Measurements from ENCODE around the gene SGCE. TPM values are rescaled to one million over a fixed set of nuclear protein-coding genes. Genes with fewer than 3 reads are reported as not detected.
A peak's percentile ranks its signal among the peaks of the same experiment; 100 is the strongest.

SGCE gene
- total RNA-seq, 1 experiment from 2014 or later, result 33.8 TPM

DNA sequence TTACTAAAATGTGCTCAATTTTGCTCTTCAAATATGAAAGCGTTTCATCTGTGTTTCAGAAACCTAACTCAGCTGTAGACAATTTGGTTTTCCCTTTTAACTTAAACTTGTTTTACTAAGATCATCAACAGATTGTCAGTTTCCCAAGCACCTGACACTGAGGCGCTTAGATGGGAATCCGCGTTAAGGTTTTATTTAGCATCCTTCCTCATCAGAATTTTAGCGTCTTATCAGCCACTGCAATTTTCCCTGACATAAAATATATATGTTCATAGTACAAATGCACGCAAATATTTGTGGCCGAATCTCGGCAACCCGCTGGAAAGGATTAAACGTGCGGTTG, 1.2 kb downstream of the SGCE start:
- H3K4me3 Mint-ChIP-seq (ENCODE audit: low read depth, unreplicated experiment), result peak overlapping the region; percentile 91
- no peaks in the 10 kb centered on the region for H3K4me1 Mint-ChIP-seq (ENCODE audit: low read depth, unreplicated experiment)
- TSS peak; percentile 43 for BruUV-seq (replicated peaks)
- CTCF ChIA-PET, result no interaction called here
- H3K27me3 Mint-ChIP-seq (ENCODE audit: unreplicated experiment), result no peaks in the 10 kb centered on the region
- DNase-seq, result no peak
- TF ChIP-seq, protein P1, sequence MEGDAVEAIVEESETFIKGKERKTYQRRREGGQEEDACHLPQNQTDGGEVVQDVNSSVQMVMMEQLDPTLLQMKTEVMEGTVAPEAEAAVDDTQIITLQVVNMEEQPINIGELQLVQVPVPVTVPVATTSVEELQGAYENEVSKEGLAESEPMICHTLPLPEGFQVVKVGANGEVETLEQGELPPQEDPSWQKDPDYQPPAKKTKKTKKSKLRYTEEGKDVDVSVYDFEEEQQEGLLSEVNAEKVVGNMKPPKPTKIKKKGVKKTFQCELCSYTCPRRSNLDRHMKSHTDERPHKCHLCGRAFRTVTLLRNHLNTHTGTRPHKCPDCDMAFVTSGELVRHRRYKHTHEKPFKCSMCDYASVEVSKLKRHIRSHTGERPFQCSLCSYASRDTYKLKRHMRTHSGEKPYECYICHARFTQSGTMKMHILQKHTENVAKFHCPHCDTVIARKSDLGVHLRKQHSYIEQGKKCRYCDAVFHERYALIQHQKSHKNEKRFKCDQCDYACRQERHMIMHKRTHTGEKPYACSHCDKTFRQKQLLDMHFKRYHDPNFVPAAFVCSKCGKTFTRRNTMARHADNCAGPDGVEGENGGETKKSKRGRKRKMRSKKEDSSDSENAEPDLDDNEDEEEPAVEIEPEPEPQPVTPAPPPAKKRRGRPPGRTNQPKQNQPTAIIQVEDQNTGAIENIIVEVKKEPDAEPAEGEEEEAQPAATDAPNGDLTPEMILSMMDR (IDR thresholded peaks at IDR 0.05; ENCODE audit: unreplicated experiment), result no peak
- H3K27ac Mint-ChIP-seq (ENCODE audit: unreplicated experiment), result no peak overlapping the region
- intact Hi-C loops (cut with micrococcal nuclease; ENCODE audit: unreplicated experiment), result loop anchor here (5.0 to 10.0 kb wide), 6 partner anchors 43 to 390 kb away; partner anchors contain the start of gene PPP1R9A
- H3K36me3 Mint-ChIP-seq (ENCODE audit: insufficient read depth, unreplicated experiment), result peaks cover 31% of the 10 kb centered on the region
- H3K9me3 Mint-ChIP-seq (ENCODE audit: low read depth, unreplicated experiment), result no peaks in the 10 kb centered on the region

DNA sequence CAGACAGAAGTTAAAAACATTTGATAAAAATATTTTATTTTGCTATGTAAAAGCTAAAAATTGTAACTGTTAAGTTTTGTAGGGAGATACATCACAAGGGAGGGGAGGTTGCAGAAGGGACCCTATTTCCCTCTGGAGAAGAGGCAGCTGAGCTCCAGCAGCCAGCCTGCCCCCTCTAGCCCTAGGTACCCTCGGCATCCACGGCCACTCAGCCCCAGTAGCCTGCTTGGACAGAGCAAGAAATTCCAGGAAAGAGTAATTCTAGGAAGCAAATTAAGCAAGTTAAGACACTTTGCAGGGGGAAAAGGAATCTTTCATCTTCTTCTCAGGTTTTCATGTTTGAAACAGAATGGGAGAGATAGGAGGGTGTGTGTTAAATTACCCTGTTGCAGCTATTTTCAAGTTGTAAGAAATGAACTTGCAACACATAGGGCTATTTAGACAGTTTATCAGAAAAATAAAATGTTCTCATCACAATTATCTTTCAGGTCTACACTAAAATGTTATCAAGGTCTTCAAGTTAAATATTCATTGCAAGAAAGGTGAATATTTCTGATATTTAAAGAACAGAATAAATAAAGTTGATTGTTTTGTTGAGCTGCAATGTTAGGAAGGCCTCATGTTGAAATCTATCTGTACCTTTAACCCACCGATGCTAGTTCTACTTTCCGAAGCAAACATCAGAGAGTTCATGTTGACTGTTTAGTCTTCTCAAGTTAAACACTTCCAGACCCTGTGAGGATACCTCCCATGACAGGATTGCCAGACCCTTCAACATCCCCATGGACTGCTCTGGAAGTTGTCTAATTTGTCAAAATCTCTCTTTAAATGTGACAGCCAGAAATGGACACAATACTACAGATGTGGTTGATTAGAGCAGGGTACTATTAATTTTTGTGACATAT, 5.5 kb downstream of the SGCE start:
- BruUV-seq (replicated peaks), result no TSS peak
- CTCF ChIA-PET, result interaction anchor here (0.7 kb wide), 1 partner anchor 113 kb away, joined by 3 read pairs; no protein-coding TSS in a partner anchor
- TF ChIP-seq, protein P1 (IDR thresholded peaks at IDR 0.05; ENCODE audit: unreplicated experiment), result no peak
- H3K36me3 Mint-ChIP-seq (ENCODE audit: insufficient read depth, unreplicated experiment), result peaks cover 7% of the 10 kb centered on the region
- intact Hi-C loops (cut with micrococcal nuclease; ENCODE audit: unreplicated experiment), result loop anchor here (5.0 to 10.0 kb wide), 3 partner anchors 68 to 394 kb away; no protein-coding TSS in a partner anchor
- DNase-seq, result no peak
- no peak overlapping the region for H3K4me3 Mint-ChIP-seq (ENCODE audit: low read depth, unreplicated experiment)
- H3K27me3 Mint-ChIP-seq (ENCODE audit: unreplicated experiment), result no peaks in the 10 kb centered on the region
- H3K4me1 Mint-ChIP-seq (ENCODE audit: low read depth, unreplicated experiment), result no peaks in the 10 kb centered on the region
- no peaks in the 10 kb centered on the region for H3K9me3 Mint-ChIP-seq (ENCODE audit: low read depth, unreplicated experiment)
- no peak overlapping the region for H3K27ac Mint-ChIP-seq (ENCODE audit: unreplicated experiment)

DNA sequence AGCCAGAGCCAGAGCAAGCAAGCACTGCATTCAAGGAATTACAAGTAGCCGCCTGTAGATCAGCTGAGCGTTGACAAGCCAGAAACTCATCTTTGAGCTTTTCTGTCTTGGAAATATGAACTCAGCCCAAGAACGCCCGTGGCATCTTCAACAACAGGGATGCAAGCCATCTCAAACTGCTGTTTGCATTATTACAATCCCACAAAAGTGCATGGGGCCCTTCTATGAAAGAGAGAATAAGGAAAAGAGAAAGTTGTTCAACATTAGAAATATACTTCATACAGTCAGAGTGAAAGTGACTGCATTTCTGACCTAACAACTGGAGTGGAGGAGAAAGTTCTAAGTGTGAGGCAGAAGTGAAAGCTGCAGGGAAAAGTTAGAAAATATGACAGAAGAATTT, 6.5 kb downstream of the SGCE start:
- Mint-ChIP-seq H3K9me3 (ENCODE audit: low read depth, unreplicated experiment) (no peaks in the 10 kb centered on the region), H3K4me3 (ENCODE audit: low read depth, unreplicated experiment) (no peak overlapping the region), H3K27me3 (ENCODE audit: unreplicated experiment) (no peaks in the 10 kb centered on the region), H3K36me3 (ENCODE audit: insufficient read depth, unreplicated experiment) (no peaks in the 10 kb centered on the region), H3K4me1 (ENCODE audit: low read depth, unreplicated experiment) (peaks cover 6% of the 10 kb centered on the region), H3K27ac (ENCODE audit: unreplicated experiment) (no peak overlapping the region)
- intact Hi-C loops (cut with micrococcal nuclease; ENCODE audit: unreplicated experiment), result no loop called here
- CTCF ChIA-PET, result no interaction called here
- TF ChIP-seq, protein P1 (IDR thresholded peaks at IDR 0.05; ENCODE audit: unreplicated experiment), result no peak
- DNase-seq, result no peak
- BruUV-seq (replicated peaks), result no TSS peak

DNA sequence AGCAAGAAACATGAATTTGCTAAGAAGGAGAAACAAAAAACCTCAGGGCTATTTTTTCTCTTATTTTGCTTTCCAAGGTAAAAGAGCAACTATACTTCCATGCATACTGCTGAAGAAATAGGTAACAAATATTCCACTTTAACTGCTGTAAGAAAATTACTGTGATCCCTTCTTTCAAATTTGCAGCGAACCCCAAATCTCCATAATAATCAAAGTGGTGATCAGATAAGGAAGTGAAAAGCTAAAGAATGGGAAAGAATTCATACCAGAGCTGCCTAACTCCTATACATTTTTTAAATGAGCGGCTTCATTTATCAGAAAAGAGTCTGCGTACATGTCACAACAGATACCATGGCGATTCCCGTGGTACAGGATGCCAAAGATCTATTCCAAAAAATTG, 7.2 kb downstream of the SGCE start:
- TF ChIP-seq, protein P1 (IDR thresholded peaks at IDR 0.05; ENCODE audit: unreplicated experiment), result no peak
- H3K27me3 Mint-ChIP-seq (ENCODE audit: unreplicated experiment), result no peaks in the 10 kb centered on the region
- peaks cover 9% of the 10 kb centered on the region for H3K4me1 Mint-ChIP-seq (ENCODE audit: low read depth, unreplicated experiment)
- H3K9me3 Mint-ChIP-seq (ENCODE audit: low read depth, unreplicated experiment), result no peaks in the 10 kb centered on the region
- CTCF ChIA-PET, result no interaction called here
- no peak overlapping the region for H3K27ac Mint-ChIP-seq (ENCODE audit: unreplicated experiment)
- no TSS peak for BruUV-seq (replicated peaks)
- intact Hi-C loops (cut with micrococcal nuclease; ENCODE audit: unreplicated experiment), result no loop called here
- H3K4me3 Mint-ChIP-seq (ENCODE audit: low read depth, unreplicated experiment), result no peak overlapping the region
- DNase-seq, result no peak
- H3K36me3 Mint-ChIP-seq (ENCODE audit: insufficient read depth, unreplicated experiment), result no peaks in the 10 kb centered on the region
